Neuronal stem cell (in vitro differentiated cells): ENCODE measurements around the gene CRK.

Experiments used
- DNase-seq: peaks from one replicate; pipeline ENCODE4 v3.0.0-alpha.2; 2013; ENCODE audit warnings: low spot score
- H2AFZ ChIP-seq: one replicate; pipeline ENCODE4 v1.6.1; 2013; ENCODE audit warnings: mild to moderate bottlenecking, low read length, inconsistent platforms
- H2AK5ac ChIP-seq: 2 replicates; pipeline ENCODE4 v1.6.1; 2013; ENCODE audit warnings: low read depth, mild to moderate bottlenecking, inconsistent platforms, low read length, moderate library complexity, mixed read lengths
- H2BK120ac ChIP-seq: 2 replicates; pipeline ENCODE4 v1.6.1; 2013; ENCODE audit warnings: low read depth, mild to moderate bottlenecking, inconsistent platforms, low read length, moderate library complexity, mixed read lengths
- H2BK12ac ChIP-seq: one replicate; pipeline ENCODE4 v1.6.1; 2013; ENCODE audit warnings: low read length, inconsistent platforms
- H2BK15ac ChIP-seq: 2 replicates; pipeline ENCODE4 v1.6.1; 2013; ENCODE audit warnings: mild to moderate bottlenecking, low read length, inconsistent platforms, mixed read lengths
- H2BK5ac ChIP-seq: one replicate; pipeline ENCODE4 v1.6.1; 2013; ENCODE audit warnings: inconsistent platforms, mild to moderate bottlenecking, low read length, moderate library complexity
- H3K14ac ChIP-seq: one replicate; pipeline ENCODE4 v1.6.1; 2013; ENCODE audit warnings: low read length, inconsistent platforms
- H3K18ac ChIP-seq: 2 replicates; pipeline ENCODE4 v1.6.1; 2013; ENCODE audit warnings: low read length, inconsistent platforms
- H3K23ac ChIP-seq: 2 replicates; pipeline ENCODE4 v1.6.1; 2013; ENCODE audit warnings: low read depth, mild to moderate bottlenecking, mixed read lengths, low read length, inconsistent platforms; ENCODE audit not compliant: poor library complexity
- H3K27ac ChIP-seq: replicated peaks from 3 replicates; pipeline ENCODE4 v1.5.1; 2013; ENCODE audit warnings: low read length, inconsistent platforms
- H3K27me3 ChIP-seq, 3 experiments: 2 replicates each; pipeline ENCODE4 v1.6.1; 2013; ENCODE audit warnings: low read length in 3 of 3, mild to moderate bottlenecking in 2 of 3, inconsistent platforms in 1 of 3, low read depth in 1 of 3, mixed read lengths in 1 of 3, moderate library complexity in 1 of 3; ENCODE audit not compliant: control insufficient read depth in 3 of 3, insufficient read depth in 3 of 3
- H3K36me3 ChIP-seq, 2 donors: replicated peaks in 1 of 2; 2 replicates each; pipeline ENCODE4 v1.6.1; 2013; ENCODE audit warnings: low read length in 2 of 2; ENCODE audit not compliant: control insufficient read depth in 2 of 2, insufficient read depth in 2 of 2
- H3K4ac ChIP-seq: 2 replicates; pipeline ENCODE4 v1.6.1; 2013; ENCODE audit warnings: inconsistent platforms, mild to moderate bottlenecking, low read length, moderate library complexity
- H3K4me1 ChIP-seq, 2 donors: 1 replicate in 1 of 2; 2 replicates in 1 of 2; pipeline ENCODE4 v1.6.1; 2013; ENCODE audit warnings: low read length in 2 of 2, low read depth in 1 of 2; ENCODE audit not compliant: control insufficient read depth in 2 of 2, insufficient read depth in 1 of 2
- H3K4me2 ChIP-seq: one replicate; pipeline ENCODE4 v1.6.1; 2013; ENCODE audit warnings: mild to moderate bottlenecking, low read length, inconsistent platforms; ENCODE audit not compliant: insufficient read depth, poor library complexity, severe bottlenecking
- H3K4me3 ChIP-seq, 2 donors: 2 replicates each; pipeline ENCODE4 v1.5.1; 2013; ENCODE audit warnings: low read length in 2 of 2, mild to moderate bottlenecking in 2 of 2, inconsistent platforms in 1 of 2, moderate library complexity in 1 of 2
- H3K79me1 ChIP-seq: one replicate; pipeline ENCODE4 v1.6.1; 2013; ENCODE audit warnings: low read depth, mild to moderate bottlenecking, inconsistent platforms, low read length, moderate library complexity
- H3K9ac ChIP-seq: one replicate; pipeline ENCODE4 v1.6.1; 2013; ENCODE audit warnings: mild to moderate bottlenecking, low read depth, low read length, inconsistent platforms; ENCODE audit not compliant: poor library complexity
- H3K9me3 ChIP-seq, 2 donors: replicated peaks in 1 of 2; 2 replicates each; pipeline versions ENCODE3 to v1.6.1; 2013; ENCODE audit warnings: low read length in 2 of 2, mild to moderate bottlenecking in 2 of 2, inconsistent platforms in 1 of 2, low read depth in 1 of 2, mixed read lengths in 1 of 2, moderate library complexity in 1 of 2; ENCODE audit not compliant: control insufficient read depth in 2 of 2, insufficient read depth in 1 of 2
- H4K8ac ChIP-seq: one replicate; pipeline ENCODE4 v1.6.1; 2013; ENCODE audit warnings: low read depth, mild to moderate bottlenecking, inconsistent platforms, low read length, moderate library complexity
- H4K91ac ChIP-seq: one replicate; pipeline ENCODE4 v1.6.1; 2013; ENCODE audit warnings: low read length, low read depth, mild to moderate bottlenecking, inconsistent platforms; ENCODE audit not compliant: poor library complexity
- WGBS, 2 donors: extraction: QIAGEN DNeasy Blood & Tissue Kit; methylation state at CpG; one replicate each; pipeline ENCODE4 v1.1.7; 2013; ENCODE audit warnings: missing lambda C conversion rate in 2 of 2, mixed read lengths in 1 of 2; ENCODE audit not compliant: insufficient read length in 2 of 2, insufficient replicate concordance in 1 of 2; ENCODE audit errors: extremely low coverage in 2 of 2; 5-methylcytosine and 5-hydroxymethylcytosine counted together

Gene CRK

GRCh38 chr17:1464186-1464585 lies 8.2 kb upstream of the CRK start:
- no peak overlapping the region for H2BK120ac ChIP-seq
- no peak overlapping the region for H2BK15ac ChIP-seq
- H2AK5ac ChIP-seq, result no peak overlapping the region
- H3K9ac ChIP-seq, result peak overlapping the region; percentile 44
- H3K18ac ChIP-seq, result no peak overlapping the region
- no peak overlapping the region for H4K91ac ChIP-seq
- H2BK5ac ChIP-seq, result peak overlapping the region; percentile 66
- H2BK12ac ChIP-seq, result no peak overlapping the region
- peaks cover 3 to 11% of the 10 kb centered on the region in 2 donors for H3K4me1 ChIP-seq
- no peaks in the 10 kb centered on the region for H3K27me3 ChIP-seq
- H3K4me3 ChIP-seq, result no peak overlapping the region
- no peak overlapping the region for H3K27ac ChIP-seq
- no peak overlapping the region for H3K14ac ChIP-seq
- DNase-seq, result no peak
- no CpG with 5 or more reads among the region's 8 CpGs for WGBS, 2 donors
- peaks cover 24 to 31% of the 10 kb centered on the region in 2 donors for H3K36me3 ChIP-seq
- H3K79me1 ChIP-seq, result peaks cover 8% of the 10 kb centered on the region
- H3K4ac ChIP-seq, result no peak overlapping the region
- H3K9me3 ChIP-seq, result peaks cover 0 to 2% of the 10 kb centered on the region in 2 donors
- no peak overlapping the region for H2AFZ ChIP-seq
- no peak overlapping the region for H3K4me2 ChIP-seq
- no peak overlapping the region for H3K23ac ChIP-seq
- no peak overlapping the region for H4K8ac ChIP-seq

- whole genome bisulfite sequencing, 2 donors, result no CpG with 5 or more reads among the region's 33 CpGs
- Histone ChIP-seq H2AK5ac (no peak overlapping the region), H2BK15ac (no peak overlapping the region), H4K91ac (no peak overlapping the region), H2BK5ac (no peak overlapping the region), H2AFZ (no peak overlapping the region), H3K4ac (no peak overlapping the region), H3K9ac (no peak overlapping the region), H3K9me3 (no peaks in the 10 kb centered on the region), H3K4me2 (no peak overlapping the region), H3K36me3 (peaks cover 11 to 17% of the 10 kb centered on the region in 2 donors), H2BK120ac (no peak overlapping the region), H3K14ac (no peak overlapping the region), H3K23ac (no peak overlapping the region), H3K4me1 (no peaks in the 10 kb centered on the region), H4K8ac (no peak overlapping the region), H3K27me3 (no peaks in the 10 kb centered on the region), H2BK12ac (no peak overlapping the region), H3K27ac (no peak overlapping the region), H3K79me1 (no peaks in the 10 kb centered on the region), H3K18ac (no peak overlapping the region), H3K4me3 (no peak overlapping the region)
- DNase-seq, result no peak
Observed at GRCh38 chr17:1462164-1463112, 6.4 kb upstream of the CRK start.

GRCh38 chr17:1461198-1461944 lies 5.3 kb upstream of the CRK start:
- H3K14ac ChIP-seq, result no peak overlapping the region
- H2BK120ac ChIP-seq, result no peak overlapping the region
- no peaks in the 10 kb centered on the region for H3K27me3 ChIP-seq
- peaks cover 7 to 12% of the 10 kb centered on the region in 2 donors for H3K36me3 ChIP-seq
- H3K23ac ChIP-seq, result no peak overlapping the region
- H3K4me1 ChIP-seq, result no peaks in the 10 kb centered on the region
- H2AFZ ChIP-seq, result no peak overlapping the region
- H2BK12ac ChIP-seq, result no peak overlapping the region
- peaks cover 0 to 3% of the 10 kb centered on the region in 2 donors for H3K9me3 ChIP-seq
- no peak overlapping the region for H4K8ac ChIP-seq
- H3K9ac ChIP-seq, result no peak overlapping the region
- no peaks in the 10 kb centered on the region for H3K79me1 ChIP-seq
- no peak overlapping the region for H3K4me3 ChIP-seq
- WGBS, 2 donors, result no CpG with 5 or more reads among the region's 18 CpGs
- no peak overlapping the region for H2BK5ac ChIP-seq
- H3K4me2 ChIP-seq, result no peak overlapping the region
- H3K27ac ChIP-seq, result no peak overlapping the region
- H2AK5ac ChIP-seq, result no peak overlapping the region
- no peak overlapping the region for H3K4ac ChIP-seq
- no peak overlapping the region for H4K91ac ChIP-seq
- no peak overlapping the region for H3K18ac ChIP-seq
- DNase-seq, result no peak
- H2BK15ac ChIP-seq, result no peak overlapping the region

- H3K14ac ChIP-seq, result no peak overlapping the region
- no peak overlapping the region for H3K4me2 ChIP-seq
- H3K79me1 ChIP-seq, result peaks cover 7% of the 10 kb centered on the region
- H3K4me3 ChIP-seq, result no peak overlapping the region
- H3K4ac ChIP-seq, result no peak overlapping the region
- H4K91ac ChIP-seq, result no peak overlapping the region
- no peak overlapping the region for H4K8ac ChIP-seq
- H3K9ac ChIP-seq, result no peak overlapping the region
- H2BK12ac ChIP-seq, result no peak overlapping the region
- H2BK5ac ChIP-seq, result peak overlapping the region; percentile 48
- no peak overlapping the region for H3K27ac ChIP-seq
- H2AFZ ChIP-seq, result no peak overlapping the region
- H3K36me3 ChIP-seq, result peaks cover 5 to 9% of the 10 kb centered on the region in 2 donors
- no CpG with 5 or more reads among the region's 6 CpGs for WGBS, 2 donors
- no peaks in the 10 kb centered on the region for H3K27me3 ChIP-seq
- no peak for DNase-seq
- peaks cover 0 to 3% of the 10 kb centered on the region in 2 donors for H3K9me3 ChIP-seq
- no peak overlapping the region for H2AK5ac ChIP-seq
- H3K4me1 ChIP-seq, result no peaks in the 10 kb centered on the region
- no peak overlapping the region for H3K23ac ChIP-seq
- no peak overlapping the region for H3K18ac ChIP-seq
- no peak overlapping the region for H2BK15ac ChIP-seq
- no peak overlapping the region for H2BK120ac ChIP-seq
Observed at GRCh38 chr17:1460233-1460632, 4.2 kb upstream of the CRK start.
